Gastroesophageal sphincter (tissue), 4 donors: ENCODE measurements around the gene EIF4E2. TPM values are rescaled to one million over a fixed set of nuclear protein-coding genes. Genes with fewer than 3 reads are reported as not detected.

Experiments
- ATAC-seq: fragments of 150-250 bp; one replicate; pipeline ENCODE4 v1.9.1; 2016; ENCODE audit warnings: mild to moderate bottlenecking, moderate library complexity
- H3K27ac ChIP-seq, 4 donors: fragments of 200-600 bp; sonication (generic) in 3 of 4; 1 replicate in 3 of 4; 2 replicates in 1 of 4; pipeline ENCODE4 v1.5.1; 2016 to 2019
- H3K27me3 ChIP-seq: fragments of 200-600 bp; sonication (generic); one replicate; pipeline ENCODE4 v1.5.1; 2019
- H3K36me3 ChIP-seq, 2 donors: fragments of 200-600 bp; sonication (generic); one replicate each; pipeline ENCODE4 v1.5.1; 2019; ENCODE audit warnings: control low read depth in 1 of 2
- H3K4me1 ChIP-seq, 3 donors: fragments of 200-600 bp; sonication (generic); 1 replicate in 2 of 3; 2 replicates in 1 of 3; pipeline ENCODE4 v1.5.1; 2016 to 2019; ENCODE audit warnings: control low read depth in 2 of 3
- H3K4me3 ChIP-seq, 2 donors: fragments of 200-600 bp; sonication (generic); one replicate each; pipeline ENCODE4 v1.5.1; 2019; ENCODE audit warnings: mild to moderate bottlenecking in 1 of 2, moderate library complexity in 1 of 2
- H3K9me3 ChIP-seq, 3 donors: fragments of 200-600 bp; sonication (generic); one replicate each; pipeline ENCODE4 v1.5.1; 2017 to 2019; ENCODE audit warnings: control low read depth in 2 of 3
- EP300 ChIP-seq: sonication (generic); formaldehyde crosslinking; IDR thresholded peaks from one replicate; pipeline ENCODE4 v1.6.1; 2017; ENCODE audit warnings: antibody characterized with exemption, mild to moderate bottlenecking
- POLR2A ChIP-seq, 2 donors: fragments of 450-650 bp; IDR thresholded peaks; one replicate each; pipeline ENCODE4 v1.6.1; 2017; ENCODE audit warnings: antibody characterized with exemption in 2 of 2, mild to moderate bottlenecking in 2 of 2, moderate library complexity in 1 of 2
- POLR2AphosphoS5 ChIP-seq: sonication (generic); formaldehyde crosslinking; IDR thresholded peaks from one replicate; pipeline ENCODE4 v1.6.1; 2017; ENCODE audit warnings: antibody characterized with exemption
- WGBS, 2 donors: methylation state at CpG; one replicate each; pipeline ENCODE4 v1.1.5; 2018; ENCODE audit warnings: low coverage in 1 of 2; 5-methylcytosine and 5-hydroxymethylcytosine counted together
- total RNA-seq, 4 donors: library from RNA; depleted of rRNA; stranded (reverse); fragments of >200 nt; gene quantifications; one replicate each; pipeline ENCODE4 v1.1.0, GENCODE V29; 2016
- TF ChIP-seq, protein P1 (sequence below), 4 experiments: fragments of 200-600 bp in 2 of 4; fragments of 450-650 bp in 2 of 4; sonication (generic) in 1 of 4; IDR thresholded peaks; one replicate each; pipeline ENCODE4 v1.5.1; 2017 to 2019; ENCODE audit warnings: antibody characterized with exemption in 4 of 4, mild to moderate bottlenecking in 2 of 4, moderate library complexity in 2 of 4

The EIF4E2 gene, protein sequence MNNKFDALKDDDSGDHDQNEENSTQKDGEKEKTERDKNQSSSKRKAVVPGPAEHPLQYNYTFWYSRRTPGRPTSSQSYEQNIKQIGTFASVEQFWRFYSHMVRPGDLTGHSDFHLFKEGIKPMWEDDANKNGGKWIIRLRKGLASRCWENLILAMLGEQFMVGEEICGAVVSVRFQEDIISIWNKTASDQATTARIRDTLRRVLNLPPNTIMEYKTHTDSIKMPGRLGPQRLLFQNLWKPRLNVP
- 10 to 100 TPM; 41.6 to 61.6 (median 51.1) TPM for total RNA-seq

DNA sequence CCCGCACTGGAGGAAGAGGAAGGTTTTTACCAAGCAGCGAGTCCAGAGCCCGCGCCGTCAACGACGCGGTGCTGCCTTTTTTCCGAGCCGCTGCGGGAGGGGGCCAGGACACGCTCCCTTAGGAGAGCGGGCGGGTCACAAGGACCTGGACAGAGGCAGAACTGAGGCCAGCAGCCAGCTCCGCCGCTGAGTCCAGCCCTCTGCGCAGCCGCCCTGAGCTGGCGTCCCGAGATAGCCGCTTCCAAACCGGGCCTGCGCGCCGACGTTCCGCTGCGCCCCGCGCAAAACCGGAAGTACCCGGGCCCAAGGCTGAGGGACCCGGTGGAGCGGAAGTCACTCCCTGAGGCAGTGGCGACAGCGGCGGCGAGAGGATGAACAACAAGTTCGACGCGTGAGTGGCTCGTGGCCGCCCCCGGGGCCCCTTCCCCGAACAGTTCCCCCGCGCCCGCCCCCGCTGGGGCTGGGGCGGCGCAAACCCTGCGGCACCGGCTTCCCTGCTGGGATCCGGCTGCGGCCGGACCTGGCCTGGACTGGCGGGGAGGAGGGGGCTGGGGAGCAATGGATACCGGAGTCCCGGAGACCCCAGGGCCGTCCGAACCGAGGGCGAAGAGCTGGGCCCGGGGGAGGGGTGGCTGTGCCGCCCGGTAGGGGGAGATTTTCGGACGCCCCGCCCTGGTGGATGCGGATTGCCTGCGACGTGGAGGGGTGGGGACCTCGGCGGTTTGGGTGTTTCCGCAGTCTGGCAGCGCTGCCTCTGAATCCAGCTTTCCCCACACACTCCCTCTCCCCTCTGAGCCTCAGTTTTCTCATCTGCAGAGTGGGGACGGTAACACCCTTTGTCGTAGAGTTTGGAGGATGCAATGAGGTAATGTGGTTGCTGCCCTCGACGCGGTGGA lies at the start of gene EIF4E2, which contains the start of gene TIGD1:
EIF4E2 (plus strand) TSS at position 336 of the 896 bp plus-strand sequence; CDS start at position 372, 36 bp downstream.
TIGD1 (minus strand) TSS at position 204 of the 896 bp plus-strand sequence. CDS start 675 bp downstream, outside the sequence.
- H3K9me3 ChIP-seq, result no peaks in the 10 kb centered on the region
- peak; percentile 97 for ATAC-seq
- peak within 1 kb of the TSS; percentile 92 to 100 (median 96) for H3K27ac ChIP-seq
- 0 to 1% methylated on average over 7 to 19 of the region's 81 CpGs for WGBS, 2 donors
- peaks cover 0 to 34% of the 10 kb centered on the region in 2 donors for H3K36me3 ChIP-seq
- H3K4me1 ChIP-seq, result peaks cover 4 to 50% (median 11%) of the 10 kb centered on the region in 3 donors
- H3K27me3 ChIP-seq, result no peaks in the 10 kb centered on the region
- peak within 1 kb of the TSS; percentile 77 to 100 for H3K4me3 ChIP-seq
- peak; percentile 78 for TF ChIP-seq POLR2AphosphoS5
- TF ChIP-seq EP300, result no peak
- TF ChIP-seq POLR2A (IDR thresholded peaks at IDR 0.05), result peak; percentile 63 to 84
- TF ChIP-seq, protein P1, sequence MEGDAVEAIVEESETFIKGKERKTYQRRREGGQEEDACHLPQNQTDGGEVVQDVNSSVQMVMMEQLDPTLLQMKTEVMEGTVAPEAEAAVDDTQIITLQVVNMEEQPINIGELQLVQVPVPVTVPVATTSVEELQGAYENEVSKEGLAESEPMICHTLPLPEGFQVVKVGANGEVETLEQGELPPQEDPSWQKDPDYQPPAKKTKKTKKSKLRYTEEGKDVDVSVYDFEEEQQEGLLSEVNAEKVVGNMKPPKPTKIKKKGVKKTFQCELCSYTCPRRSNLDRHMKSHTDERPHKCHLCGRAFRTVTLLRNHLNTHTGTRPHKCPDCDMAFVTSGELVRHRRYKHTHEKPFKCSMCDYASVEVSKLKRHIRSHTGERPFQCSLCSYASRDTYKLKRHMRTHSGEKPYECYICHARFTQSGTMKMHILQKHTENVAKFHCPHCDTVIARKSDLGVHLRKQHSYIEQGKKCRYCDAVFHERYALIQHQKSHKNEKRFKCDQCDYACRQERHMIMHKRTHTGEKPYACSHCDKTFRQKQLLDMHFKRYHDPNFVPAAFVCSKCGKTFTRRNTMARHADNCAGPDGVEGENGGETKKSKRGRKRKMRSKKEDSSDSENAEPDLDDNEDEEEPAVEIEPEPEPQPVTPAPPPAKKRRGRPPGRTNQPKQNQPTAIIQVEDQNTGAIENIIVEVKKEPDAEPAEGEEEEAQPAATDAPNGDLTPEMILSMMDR (IDR thresholded peaks at IDR 0.05), result peak in 3 of 4 experiments; percentile 49 to 56 (median 50)

DNA sequence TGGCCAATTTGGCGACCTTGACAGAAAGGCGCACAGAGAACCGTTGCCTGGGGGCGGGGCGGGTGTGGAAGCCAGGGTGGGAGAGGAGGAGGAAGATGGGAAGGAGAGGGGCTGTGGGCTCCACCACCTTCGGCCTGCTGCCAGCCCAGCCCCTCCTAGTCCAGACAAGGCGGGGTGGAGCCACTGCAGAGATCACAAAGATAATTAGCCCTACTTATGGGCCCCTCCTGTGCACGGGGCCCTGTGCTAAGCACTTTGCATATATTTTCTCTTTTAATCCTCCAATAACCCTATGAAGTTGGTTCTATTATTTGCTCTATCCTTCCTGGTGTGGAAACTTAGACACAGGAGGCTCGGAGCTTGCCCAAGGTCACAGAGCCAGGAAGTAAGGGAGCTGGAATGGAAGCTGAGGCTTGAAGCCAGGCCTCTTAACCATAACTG lies 49.1 kb upstream of the EIF4E2 start:
- 54 to 59% methylated on average over 2 of the region's 9 CpGs for WGBS, 2 donors
- no peak for ATAC-seq
- Histone ChIP-seq H3K27me3 (peaks cover 34% of the 10 kb centered on the region), H3K9me3 (no peaks in the 10 kb centered on the region), H3K27ac (no peak overlapping the region), H3K4me1 (peaks cover 0 to 23% (median 3%) of the 10 kb centered on the region in 3 donors), H3K36me3 (no peaks in the 10 kb centered on the region), H3K4me3 (no peak overlapping the region)
- TF ChIP-seq POLR2AphosphoS5 (no peak), POLR2A (IDR thresholded peaks at IDR 0.05) (no peak), EP300 (no peak)
- TF ChIP-seq, protein P1 (IDR thresholded peaks at IDR 0.05), result no peak

DNA sequence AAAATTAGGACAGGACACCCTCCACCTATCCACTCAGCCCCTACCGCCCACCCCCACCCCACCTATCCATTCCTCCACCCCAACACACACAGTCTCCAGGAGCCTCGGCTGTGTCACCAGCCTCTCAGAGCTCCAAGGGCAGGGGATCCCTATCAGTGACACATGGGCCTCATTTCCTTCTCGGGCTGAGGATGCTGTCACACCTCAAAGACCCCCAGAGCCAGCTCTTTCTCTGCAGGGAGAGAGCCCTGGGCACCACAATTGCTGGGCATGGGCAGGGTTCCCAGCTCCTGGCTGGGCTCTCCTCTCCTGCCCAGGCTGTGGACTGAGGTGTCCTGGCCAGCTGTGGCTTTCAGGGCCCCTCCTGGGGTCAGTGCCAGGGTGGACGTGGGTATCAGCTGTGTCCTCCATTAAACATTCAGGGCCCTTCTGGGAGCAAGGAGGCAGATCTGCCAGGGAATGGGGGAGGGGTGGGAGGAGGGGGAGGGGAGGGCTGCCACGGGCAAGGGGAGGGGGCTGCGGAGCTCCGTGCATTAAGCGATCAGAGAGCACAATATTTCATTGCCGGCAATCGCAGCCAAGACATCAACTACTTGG lies 48.6 kb upstream of the EIF4E2 start:
- no peak for ATAC-seq
- peaks cover 0 to 23% (median 3%) of the 10 kb centered on the region in 3 donors for H3K4me1 ChIP-seq
- TF ChIP-seq EP300 (no peak), POLR2AphosphoS5 (no peak), POLR2A (IDR thresholded peaks at IDR 0.05) (no peak)
- TF ChIP-seq, protein P1 (IDR thresholded peaks at IDR 0.05), result no peak
- H3K4me3 ChIP-seq, result no peak overlapping the region
- no peaks in the 10 kb centered on the region for H3K36me3 ChIP-seq
- H3K9me3 ChIP-seq, result no peaks in the 10 kb centered on the region
- WGBS, 2 donors, result 34 to 66% methylated on average over 5 to 6 of the region's 10 CpGs
- H3K27ac ChIP-seq, result peak overlapping the region in 1 of 4 donors; percentile 78
- peaks cover 32% of the 10 kb centered on the region for H3K27me3 ChIP-seq

DNA sequence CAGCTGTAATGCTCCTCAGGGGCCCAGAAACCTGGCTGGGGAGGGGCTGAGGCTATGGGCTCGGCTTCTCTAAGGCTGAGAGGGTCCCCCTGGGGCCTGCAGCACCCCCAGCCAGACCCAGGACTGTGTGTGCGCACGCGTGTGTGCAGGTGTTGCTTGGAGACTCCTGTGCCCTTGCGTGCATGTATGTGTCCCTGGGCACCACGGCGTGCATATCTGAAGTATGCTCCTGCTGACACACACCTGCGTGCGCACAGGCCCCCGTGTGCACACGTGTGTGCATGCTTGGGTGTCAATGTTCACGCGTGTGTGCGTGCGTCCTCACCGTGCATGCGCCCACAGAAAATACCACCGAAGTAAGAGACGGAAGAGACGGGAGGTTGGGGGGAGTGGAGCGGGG lies 48.0 kb upstream of the EIF4E2 start:
- H3K27me3 ChIP-seq, result peaks cover 25% of the 10 kb centered on the region
- H3K9me3 ChIP-seq, result no peaks in the 10 kb centered on the region
- no peak for TF ChIP-seq EP300
- no peak for TF ChIP-seq POLR2AphosphoS5
- TF ChIP-seq, protein P1 (IDR thresholded peaks at IDR 0.05), result no peak
- no peak for TF ChIP-seq POLR2A (IDR thresholded peaks at IDR 0.05)
- peak overlapping the region in 2 of 4 donors; percentile 35 to 78 for H3K27ac ChIP-seq
- peak overlapping the region; percentile 43 to 68 for H3K4me3 ChIP-seq
- ATAC-seq, result no peak
- WGBS, 2 donors, result 18 to 21% methylated on average over 11 to 19 of the region's 21 CpGs
- peaks cover 0 to 23% (median 3%) of the 10 kb centered on the region in 3 donors for H3K4me1 ChIP-seq
- H3K36me3 ChIP-seq, result no peaks in the 10 kb centered on the region
